Caco-2 (cell line): ENCODE results near the gene ARHGEF28. TPM values are rescaled to one million over a fixed set of nuclear protein-coding genes. Genes with fewer than 3 reads are reported as not detected.

ENCODE experiments used
- BruUV-seq: library from RNA; stranded (reverse); fragments of 400-500 nt; replicated peaks from 2 replicates; lab custom pipeline; 2021; lab: Mats Ljungman, UMichigan
- CTCF ChIA-PET: fragments of 300-600 bp; sonication (Branson Sonifier 250); formaldehyde crosslinking; loops from one replicate; lab custom pipeline; 2022; ENCODE audit warnings: antibody characterized with exemption; lab: Charles Lee
- POLR2A ChIA-PET: fragments of 300-600 bp; sonication (Branson Sonifier 250); formaldehyde crosslinking; loops from one replicate; lab custom pipeline; 2022; ENCODE audit warnings: antibody characterized with exemption; lab: Charles Lee
- DNase-seq, 2 experiments: peaks; one replicate each; pipeline versions ENCODE4 v3.0.0 to v3.0.0-alpha.2; 2020 to 2022
- H3K27me3 ChIP-seq: replicated peaks from 2 replicates; pipeline ENCODE4 v1.6.0; 2011; ENCODE audit warnings: low read length; ENCODE audit not compliant: control insufficient read depth, insufficient read depth
- H3K36me3 ChIP-seq: 2 replicates; pipeline ENCODE4 v1.5.1; 2011; ENCODE audit warnings: low read length; ENCODE audit not compliant: control insufficient read depth, insufficient read depth
- H3K4me1 ChIP-seq: fragments of 250-450 bp; sonication (Bioruptor Pico); 2 replicates; pipeline ENCODE4 v1.5.1; 2020; ENCODE audit warnings: mild to moderate bottlenecking
- H3K4me3 ChIP-seq: 2 replicates; pipeline ENCODE4 v1.5.1; 2011; ENCODE audit warnings: low read depth, mild to moderate bottlenecking, control low read depth, low read length
- H3K9me3 ChIP-seq: fragments of 250-450 bp; sonication (Bioruptor Pico); 2 replicates; pipeline ENCODE4 v1.5.1; 2020; ENCODE audit warnings: mild to moderate bottlenecking, moderate library complexity
- H3K27ac Mint-ChIP-seq: one replicate; pipeline ENCODE4 v1.8.0; 2022; ENCODE audit warnings: mixed read lengths; ENCODE audit not compliant: unreplicated experiment
- H3K27me3 Mint-ChIP-seq: one replicate; pipeline ENCODE4 v1.8.0; 2022; ENCODE audit warnings: mixed read lengths; ENCODE audit not compliant: insufficient read depth, unreplicated experiment
- H3K36me3 Mint-ChIP-seq: one replicate; pipeline ENCODE4 v1.8.0; 2022; ENCODE audit warnings: mild to moderate bottlenecking, mixed read lengths; ENCODE audit not compliant: insufficient read depth, unreplicated experiment
- H3K4me1 Mint-ChIP-seq: one replicate; pipeline ENCODE4 v1.8.0; 2022; ENCODE audit warnings: low read depth, mixed read lengths; ENCODE audit not compliant: unreplicated experiment
- H3K4me3 Mint-ChIP-seq: one replicate; pipeline ENCODE4 v1.8.0; 2022; ENCODE audit warnings: mild to moderate bottlenecking, moderate library complexity, mixed read lengths; ENCODE audit not compliant: unreplicated experiment
- H3K9me3 Mint-ChIP-seq: one replicate; pipeline ENCODE4 v1.8.0; 2022; ENCODE audit warnings: mixed read lengths; ENCODE audit not compliant: unreplicated experiment
- CTCF ChIP-seq, 2 experiments: fragments of 200-600 bp in 1 of 2; IDR thresholded peaks; 1 replicate in 1 of 2; 2 replicates in 1 of 2; pipeline versions ENCODE4 v1.5.1 to v1.8.0; 2011 to 2022; ENCODE audit warnings: antibody characterized with exemption in 1 of 2, control low read depth in 1 of 2, inconsistent platforms in 1 of 2, low read depth in 1 of 2, low read length in 1 of 2, mild to moderate bottlenecking in 1 of 2, moderate library complexity in 1 of 2; ENCODE audit not compliant: insufficient read depth in 1 of 2, severe bottlenecking in 1 of 2, unreplicated experiment in 1 of 2
- intact Hi-C: fragments of 100-400 bp; cut with micrococcal nuclease; formaldehyde crosslinking; loops from one replicate; pipeline ENCODE4 v1.10.0; 2022; ENCODE audit not compliant: unreplicated experiment
- total RNA-seq: library from RNA; stranded (reverse); gene quantifications from 2 replicates; pipeline ENCODE4 v1.2.3, GENCODE V29; 2022

Gene ARHGEF28
- total RNA-seq, 1 experiment from 2014 or later = 4.6 TPM

GRCh38 chr5:73726606-73727231 lies 100.7 kb downstream of the ARHGEF28 start:
- ChIA-PET POLR2A (no interaction called here), CTCF (no interaction called here)
- Mint-ChIP-seq H3K4me3 (no peak overlapping the region), H3K4me1 (peaks cover 6% of the 10 kb centered on the region), H3K9me3 (no peaks in the 10 kb centered on the region), H3K27ac (no peak overlapping the region), H3K36me3 (no peaks in the 10 kb centered on the region), H3K27me3 (no peaks in the 10 kb centered on the region)
- H3K9me3 ChIP-seq = no peaks in the 10 kb centered on the region
- no peak for DNase-seq
- no peaks in the 10 kb centered on the region for H3K36me3 ChIP-seq
- intact Hi-C loops = loop anchor here (10.0 kb wide), 1 partner anchor 58 kb away; no protein-coding TSS in a partner anchor
- peaks cover 14% of the 10 kb centered on the region for H3K4me1 ChIP-seq
- BruUV-seq = no TSS peak
- no peaks in the 10 kb centered on the region for H3K27me3 ChIP-seq
- no peak for TF ChIP-seq CTCF (IDR thresholded peaks at IDR 0.05; ENCODE audit: insufficient read depth in 1 of 2, low read depth in 1 of 2, low read length in 1 of 2, severe bottlenecking in 1 of 2, unreplicated experiment in 1 of 2)
- no peak overlapping the region for H3K4me3 ChIP-seq

GRCh38 chr5:73727470-73727869 lies 101.5 kb downstream of the ARHGEF28 start:
- intact Hi-C loops = loop anchor here (10.0 kb wide), 1 partner anchor 57 kb away; no protein-coding TSS in a partner anchor
- DNase-seq = no peak
- CTCF ChIA-PET = no interaction called here

More at GRCh38 chr5:73727470-73727869, 101.5 kb downstream of the ARHGEF28 start:
- H3K4me1 ChIP-seq = peaks cover 14% of the 10 kb centered on the region
- H3K27ac Mint-ChIP-seq = no peak overlapping the region
- H3K9me3 Mint-ChIP-seq = no peaks in the 10 kb centered on the region
- POLR2A ChIA-PET = no interaction called here
- H3K9me3 ChIP-seq = no peaks in the 10 kb centered on the region
- no TSS peak for BruUV-seq
- H3K4me3 ChIP-seq = no peak overlapping the region
- H3K4me3 Mint-ChIP-seq = no peak overlapping the region
- TF ChIP-seq CTCF (IDR thresholded peaks at IDR 0.05; ENCODE audit: insufficient read depth in 1 of 2, low read depth in 1 of 2, low read length in 1 of 2, severe bottlenecking in 1 of 2, unreplicated experiment in 1 of 2) = no peak
- no peaks in the 10 kb centered on the region for H3K36me3 ChIP-seq
- no peaks in the 10 kb centered on the region for H3K27me3 Mint-ChIP-seq
- peaks cover 6% of the 10 kb centered on the region for H3K4me1 Mint-ChIP-seq
- no peaks in the 10 kb centered on the region for H3K27me3 ChIP-seq
- H3K36me3 Mint-ChIP-seq = no peaks in the 10 kb centered on the region
